ENCODE measurements around the gene ACP4.

The ACP4 gene

DNA sequence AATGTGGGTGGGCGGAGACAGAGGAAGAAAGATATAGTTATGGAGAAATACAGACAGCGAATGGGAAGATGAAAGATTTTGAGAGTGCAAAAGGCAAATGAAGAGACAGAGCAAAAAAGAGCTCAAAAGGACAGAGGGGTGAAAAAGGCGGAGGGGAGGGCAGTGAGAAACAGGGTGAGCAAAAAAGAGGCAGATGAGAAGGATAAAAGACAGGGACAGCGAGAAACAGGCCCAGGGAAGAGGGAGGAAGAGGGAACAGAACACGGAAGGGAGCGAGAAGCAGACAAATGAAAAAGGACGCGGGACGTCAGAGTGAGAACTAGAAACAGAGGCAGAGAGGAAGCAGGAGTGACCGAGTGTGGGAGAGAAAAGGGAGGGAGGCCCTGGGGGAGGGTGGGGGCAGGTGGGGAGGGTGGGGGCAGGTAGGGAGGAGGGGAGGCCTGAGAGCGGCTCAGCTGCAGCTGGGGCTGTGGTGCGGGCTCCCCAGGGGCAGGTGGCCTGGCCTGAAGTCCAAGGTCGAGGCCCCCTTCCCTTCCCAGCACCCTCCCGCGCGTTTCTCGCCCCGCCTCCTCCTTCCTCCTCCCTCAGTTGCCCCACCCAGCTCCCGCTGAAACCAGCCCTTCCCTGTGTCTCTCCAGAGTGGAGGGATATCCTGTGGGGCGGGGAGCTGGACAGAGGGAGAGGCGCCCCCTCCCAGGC is 30.5 kb downstream of the ACP4 start:
- no peak for DNase-seq (ENCODE audit: low read depth in 2 of 2, low spot score in 1 of 2)

DNA sequence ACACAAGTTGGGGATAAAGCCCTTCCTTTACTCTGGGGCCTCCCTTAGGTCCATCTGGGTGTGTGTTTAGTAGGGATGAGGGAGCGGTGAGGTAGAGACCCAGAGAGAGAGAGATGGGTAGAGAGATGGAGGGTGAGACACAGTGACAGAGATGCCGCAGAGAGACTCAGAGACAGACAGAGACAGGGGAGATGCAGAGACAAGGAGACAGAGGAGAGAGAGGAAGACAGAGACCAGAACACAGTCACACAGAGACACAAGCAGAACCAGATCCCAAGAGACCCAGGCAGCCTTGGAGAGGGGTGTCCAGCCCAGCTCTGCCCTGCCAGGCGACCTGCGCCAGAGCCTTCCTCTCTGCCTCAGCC is 31.0 kb downstream of the ACP4 start:
- no peak for DNase-seq (ENCODE audit: low read depth in 2 of 2, low spot score in 1 of 2)

DNA sequence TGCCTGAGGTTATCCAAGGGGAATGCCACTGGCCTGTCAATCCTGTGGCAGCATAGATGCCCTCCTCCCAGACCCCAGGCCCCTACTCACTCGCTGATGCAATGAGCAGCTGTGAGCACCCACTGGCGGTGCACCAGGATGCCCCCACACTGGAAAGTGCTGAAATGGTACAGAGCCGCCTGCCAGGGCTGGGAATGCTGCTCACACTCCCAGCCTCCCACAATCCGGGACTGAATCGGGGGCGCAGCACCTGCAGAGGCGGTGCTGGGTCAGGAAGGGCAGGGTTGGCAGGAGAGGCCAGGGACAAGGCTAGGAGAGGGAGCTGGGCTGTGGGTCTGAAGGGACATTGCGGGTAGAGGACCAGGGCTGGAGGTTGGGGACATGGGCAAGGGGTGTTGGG is 31.4 kb downstream of the ACP4 start:
- DNase-seq (ENCODE audit: low read depth in 2 of 2, low spot score in 1 of 2), result no peak

DNA sequence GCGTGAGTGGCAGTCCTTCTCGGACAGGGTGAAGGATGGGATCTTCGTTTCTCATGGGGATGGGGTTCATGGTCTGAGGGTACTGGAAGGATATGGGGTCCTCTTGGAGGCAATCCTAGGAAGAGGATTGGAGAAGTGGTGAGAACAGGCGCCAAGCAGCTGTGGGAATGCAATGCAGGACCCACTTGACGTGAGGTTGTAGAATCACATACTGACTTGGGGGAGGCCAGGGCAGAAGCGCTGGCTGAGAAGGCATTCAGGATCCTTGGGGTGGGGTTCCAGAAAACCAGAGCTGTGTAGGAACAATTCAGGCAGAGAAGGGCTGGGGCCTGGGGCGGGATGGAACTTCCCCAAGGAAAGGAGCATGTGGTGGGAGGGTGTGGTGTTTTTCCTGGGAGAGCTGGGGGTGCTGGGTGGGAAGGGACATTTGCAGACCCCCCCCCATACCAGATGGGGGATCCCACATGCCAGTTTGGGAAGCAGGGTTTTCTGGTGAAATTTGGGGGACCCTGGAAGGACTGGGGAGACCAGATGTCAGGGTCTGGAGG is 32.5 kb downstream of the ACP4 start:
- DNase-seq (ENCODE audit: low read depth in 2 of 2, low spot score in 1 of 2), result no peak

DNA sequence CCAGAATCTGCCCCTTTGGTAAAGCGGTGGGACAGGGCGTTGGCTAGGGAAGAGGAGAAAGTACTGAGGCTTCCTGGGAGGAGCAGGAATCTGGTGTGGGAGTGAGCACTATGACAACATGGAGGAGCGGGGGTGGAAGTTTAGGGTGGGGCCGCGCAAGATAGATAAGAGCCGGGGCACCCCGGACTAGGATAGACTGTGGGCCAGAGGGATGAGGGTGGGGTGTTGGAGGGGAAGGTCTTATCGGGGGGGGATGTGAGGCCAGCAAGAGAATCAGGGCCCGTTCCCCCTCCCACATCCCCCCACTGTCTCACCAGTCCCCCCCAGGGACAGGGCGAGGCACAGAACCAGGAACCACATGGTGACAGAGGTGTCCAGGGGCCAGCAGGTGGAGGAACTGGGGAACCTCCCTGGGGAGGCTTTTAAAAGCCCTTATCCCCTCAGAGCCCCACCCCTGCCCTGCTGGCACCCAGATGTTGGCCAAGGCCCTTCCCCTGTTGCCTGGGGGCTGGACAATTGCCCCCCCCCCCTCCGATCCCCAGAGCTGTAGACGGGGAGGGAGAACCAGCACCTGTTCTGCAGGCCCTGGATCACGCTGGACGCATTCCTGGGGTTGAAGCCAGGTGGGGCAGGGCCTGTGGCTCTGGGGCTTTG is 33.3 kb downstream of the ACP4 start, which contains the start of gene KLK1:
Gene KLK1 (minus strand): TSS at position 399 of the 654 bp plus-strand sequence. CDS start 39 bp downstream, at position 360.
- DNase-seq (ENCODE audit: low read depth in 2 of 2, low spot score in 1 of 2), result no peak

DNA sequence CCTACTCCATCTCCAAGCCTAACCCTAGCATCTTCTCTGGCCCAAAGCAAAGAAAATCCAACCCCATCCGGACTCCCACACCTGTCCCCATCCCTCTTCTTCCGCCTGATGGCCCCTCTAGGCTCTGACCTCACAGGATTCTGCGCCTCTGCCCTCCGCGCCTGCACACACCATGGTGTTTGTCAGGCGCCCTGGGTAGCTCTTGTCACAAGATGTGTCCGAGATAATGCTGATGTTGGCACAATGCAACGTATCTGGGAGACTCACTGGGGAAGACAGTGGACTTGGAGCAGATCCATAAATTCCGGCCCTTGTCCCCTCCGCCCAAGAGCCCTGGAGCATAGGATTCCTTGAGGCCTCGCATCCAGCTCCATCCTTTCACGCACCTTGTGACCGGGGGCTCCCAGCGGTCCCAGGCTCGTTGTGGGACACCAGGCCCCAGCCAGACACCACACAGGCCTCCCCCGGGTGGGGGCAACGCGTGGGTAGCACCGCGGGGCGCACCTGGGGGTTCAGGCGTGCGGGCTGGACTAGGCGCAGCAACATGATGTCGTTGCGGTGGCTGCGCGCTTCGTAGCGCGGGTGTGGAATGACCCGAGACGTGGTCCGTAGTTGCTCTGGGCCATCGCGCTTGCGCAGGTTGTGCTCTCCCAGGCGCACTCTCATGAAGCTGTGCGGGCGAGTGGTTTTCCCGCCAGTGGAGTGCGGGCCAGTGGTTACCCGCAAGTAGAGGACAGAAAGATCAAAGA is 36.5 kb downstream of the ACP4 start:
- no peak for DNase-seq (ENCODE audit: low read depth in 2 of 2, low spot score in 1 of 2)

DNA sequence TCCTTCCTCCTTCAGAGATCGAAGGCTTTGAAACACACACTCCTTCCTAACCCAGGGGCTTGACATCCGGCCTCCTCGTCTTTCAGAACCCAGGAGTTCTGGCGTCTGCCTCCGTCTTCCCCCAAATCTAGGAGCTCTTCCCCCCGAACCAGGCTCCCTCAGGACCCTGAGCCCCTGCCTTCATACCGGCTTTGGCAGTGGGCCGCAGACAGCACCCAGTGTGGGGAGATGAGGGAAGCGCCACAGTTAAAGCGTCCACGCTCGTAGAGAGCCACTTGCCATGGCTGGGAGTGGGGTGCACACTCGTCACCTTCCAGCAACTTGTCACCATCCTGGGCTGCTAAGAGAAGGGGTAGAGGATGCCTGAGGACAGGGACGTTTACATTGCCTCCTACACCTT is 37.3 kb downstream of the ACP4 start:
- no peak for DNase-seq (ENCODE audit: low read depth in 2 of 2, low spot score in 1 of 2)

DNA sequence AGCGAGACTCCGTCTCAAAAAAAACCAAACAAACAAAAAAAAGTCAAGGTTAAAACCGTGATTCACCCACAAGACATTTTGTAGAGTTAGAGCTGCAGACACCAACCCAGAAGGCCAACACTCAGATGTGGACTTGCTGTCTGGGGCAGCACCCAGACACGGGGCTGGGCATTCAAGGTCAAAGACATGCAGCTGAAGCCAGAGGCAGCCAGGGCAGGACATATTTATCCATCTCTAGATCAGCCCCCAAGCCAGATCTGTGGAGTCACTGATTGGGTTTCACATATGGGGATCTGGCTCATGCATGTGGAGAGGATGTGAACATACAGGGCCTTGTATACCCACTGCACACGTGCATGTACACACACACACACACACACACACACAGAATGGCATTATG is 39.6 kb downstream of the ACP4 start:
- no peak for DNase-seq (ENCODE audit: low read depth in 2 of 2, low spot score in 1 of 2)

DNA sequence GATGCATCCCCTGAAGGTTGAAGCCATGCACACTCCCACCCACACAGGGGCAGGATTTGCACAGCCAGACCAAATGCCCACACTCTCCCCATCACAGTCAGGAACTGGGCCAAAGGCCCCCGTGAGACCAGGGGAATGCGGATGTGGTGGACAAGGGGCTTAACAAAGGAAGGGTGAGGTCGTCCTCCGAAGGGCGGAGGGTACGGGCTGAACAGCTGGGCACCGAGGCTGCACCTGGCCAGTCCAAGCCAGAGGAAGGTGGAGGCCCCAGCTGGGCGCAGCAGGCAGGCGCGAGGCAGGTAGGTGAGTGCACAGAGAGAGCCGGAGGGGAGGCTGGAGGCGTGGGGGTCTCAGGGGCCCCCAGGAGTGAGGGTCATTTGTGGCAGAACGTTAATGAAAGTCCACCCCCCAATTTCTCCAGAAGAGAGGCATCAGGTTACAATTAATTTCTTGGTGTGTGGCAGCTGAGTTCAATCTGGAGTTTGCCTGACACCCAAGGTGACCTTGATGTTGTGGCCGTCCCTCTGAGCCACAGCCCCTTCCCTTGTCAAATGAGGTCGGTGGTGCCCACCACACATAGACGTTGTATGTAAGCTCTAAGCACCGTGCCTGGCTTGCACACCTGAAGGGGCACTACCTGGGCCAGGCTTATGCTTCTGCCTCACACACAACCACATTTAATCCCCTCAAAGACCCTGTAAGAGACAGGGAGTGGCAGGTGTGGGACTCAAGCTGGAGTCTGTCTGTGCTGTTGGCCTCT is 40.2 kb downstream of the ACP4 start:
- no peak for DNase-seq (ENCODE audit: low read depth in 2 of 2, low spot score in 1 of 2)

DNA sequence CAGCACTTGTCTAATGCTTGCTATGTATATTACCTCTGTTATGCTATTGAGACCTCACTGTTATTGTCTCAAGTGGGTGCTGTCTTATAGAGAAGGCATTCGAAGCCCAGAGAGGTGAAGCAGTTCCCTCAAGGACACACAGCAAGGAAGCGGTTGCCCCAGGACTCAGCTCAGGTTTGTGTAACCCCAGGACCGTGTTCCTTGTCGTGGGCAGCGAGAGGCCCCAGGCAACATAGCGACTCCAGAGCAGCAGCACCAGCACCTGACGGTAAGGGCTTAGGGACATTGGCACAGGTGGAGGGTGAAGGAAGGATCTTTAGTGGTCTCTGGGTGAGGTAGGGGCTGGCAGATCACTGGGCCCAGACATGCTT is 40.8 kb downstream of the ACP4 start:
- DNase-seq (ENCODE audit: low read depth in 2 of 2, low spot score in 1 of 2), result no peak

DNA sequence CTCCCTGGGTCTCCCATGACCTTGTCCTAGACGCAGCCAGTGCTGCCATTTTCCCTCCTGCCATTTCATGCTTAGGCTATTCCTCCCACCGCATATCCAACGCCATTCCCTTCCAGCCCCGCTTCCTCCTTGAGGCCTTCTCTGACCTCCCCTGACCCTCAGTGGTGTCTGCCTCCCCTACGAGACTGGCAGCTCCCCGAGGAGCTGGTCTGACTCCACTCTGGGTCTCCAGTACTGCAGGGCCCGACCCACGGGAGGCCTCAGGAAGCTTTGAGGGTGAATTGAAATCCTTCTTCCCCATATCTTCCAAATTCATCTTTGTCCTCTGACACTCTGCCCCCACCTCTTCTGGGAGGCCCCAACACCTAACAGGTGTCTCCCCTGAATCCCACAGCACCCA is 42.5 kb downstream of the ACP4 start:
- DNase-seq (ENCODE audit: low read depth in 2 of 2, low spot score in 1 of 2), result no peak

DNA sequence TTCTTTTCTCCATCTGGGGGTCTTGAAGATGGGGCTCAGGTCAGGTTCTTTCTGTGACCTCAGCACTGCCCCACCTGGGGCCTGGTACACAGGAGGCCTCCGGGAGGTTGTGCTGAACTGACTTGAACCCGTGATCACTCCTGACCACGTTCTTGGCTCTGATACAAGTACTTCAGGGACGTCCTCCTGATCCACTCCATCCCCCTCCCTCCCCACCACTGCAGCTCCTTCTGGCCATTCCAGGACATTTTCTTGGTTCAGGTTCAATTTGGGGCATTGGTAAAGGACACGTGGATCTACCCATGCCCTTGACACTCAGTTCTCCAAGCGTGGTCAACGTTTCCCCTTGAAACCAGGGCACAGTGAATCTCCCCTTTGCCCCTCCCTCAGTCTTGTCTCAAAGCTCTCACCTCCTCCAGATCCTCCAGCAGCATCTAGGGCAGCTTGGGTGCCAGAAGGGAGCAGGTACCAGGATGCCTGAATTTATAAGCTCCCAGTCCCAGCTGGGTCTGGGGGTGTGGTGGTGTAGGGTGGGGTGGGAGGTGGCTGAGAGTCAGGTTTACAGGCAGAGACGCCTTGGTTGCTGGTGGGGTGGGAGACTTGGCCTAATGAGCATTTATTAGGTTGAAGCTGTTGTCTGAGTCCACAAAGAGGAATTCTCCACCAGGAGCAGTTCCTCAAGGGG is 43.0 kb downstream of the ACP4 start, which contains the start of gene KLK15:
Gene KLK15 (minus strand): TSS at position 458 of the 685 bp plus-strand sequence. CDS start 2,082 bp downstream, outside the sequence.
- DNase-seq (ENCODE audit: low read depth in 2 of 2, low spot score in 1 of 2), result no peak

DNA sequence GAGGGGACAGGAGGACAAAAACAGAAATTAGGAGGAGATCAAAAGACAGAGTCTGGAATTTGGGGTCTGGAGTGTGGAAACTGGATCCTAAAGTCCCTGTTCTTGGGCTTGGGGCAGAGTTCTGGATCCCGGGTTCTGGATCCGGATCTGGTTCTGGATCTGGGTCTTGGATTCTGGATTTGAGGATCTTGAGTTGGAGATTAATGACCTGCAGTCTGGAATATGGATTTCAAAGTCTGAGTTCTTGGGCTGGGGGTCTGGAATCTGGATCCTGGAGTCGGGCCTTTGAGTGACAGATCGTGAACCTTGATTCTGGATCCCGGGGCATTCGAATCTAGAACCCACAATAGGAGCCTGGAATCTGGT is 43.6 kb downstream of the ACP4 start:
- no peak for DNase-seq (ENCODE audit: low read depth in 2 of 2, low spot score in 1 of 2)

DNA sequence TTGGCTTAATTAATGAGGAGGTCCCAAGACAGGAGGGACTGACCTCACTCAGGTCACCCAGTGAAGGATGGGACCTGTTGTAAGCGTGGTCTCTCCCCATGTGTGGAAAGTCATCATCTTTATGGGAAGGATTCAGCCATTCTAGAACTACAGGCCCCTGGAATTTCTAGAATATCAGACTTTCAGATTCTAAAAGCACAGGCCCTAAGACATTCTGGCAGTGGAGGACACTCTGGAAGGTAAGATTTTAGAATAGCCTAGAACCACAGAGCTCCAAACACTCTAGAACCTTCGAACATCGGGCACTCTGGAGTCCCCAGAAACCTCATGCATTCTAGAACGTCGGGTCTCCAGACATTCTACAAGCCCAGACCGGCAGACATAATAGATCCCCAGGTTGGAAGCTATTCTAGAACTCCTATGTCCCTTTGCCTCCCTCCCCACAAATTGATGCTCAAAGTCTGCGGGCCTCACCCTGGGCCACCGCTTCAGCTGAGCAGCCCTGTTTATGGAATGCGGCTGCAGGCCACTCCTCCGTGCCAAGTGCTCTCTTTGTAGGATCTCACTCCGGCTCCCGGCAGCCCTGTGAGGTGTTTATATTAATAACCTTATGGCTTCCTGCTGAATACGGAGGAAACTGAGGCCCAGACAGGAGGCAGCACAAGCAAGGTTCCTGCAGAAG is 45.0 kb downstream of the ACP4 start:
- no peak for DNase-seq (ENCODE audit: low read depth in 2 of 2, low spot score in 1 of 2)

DNA sequence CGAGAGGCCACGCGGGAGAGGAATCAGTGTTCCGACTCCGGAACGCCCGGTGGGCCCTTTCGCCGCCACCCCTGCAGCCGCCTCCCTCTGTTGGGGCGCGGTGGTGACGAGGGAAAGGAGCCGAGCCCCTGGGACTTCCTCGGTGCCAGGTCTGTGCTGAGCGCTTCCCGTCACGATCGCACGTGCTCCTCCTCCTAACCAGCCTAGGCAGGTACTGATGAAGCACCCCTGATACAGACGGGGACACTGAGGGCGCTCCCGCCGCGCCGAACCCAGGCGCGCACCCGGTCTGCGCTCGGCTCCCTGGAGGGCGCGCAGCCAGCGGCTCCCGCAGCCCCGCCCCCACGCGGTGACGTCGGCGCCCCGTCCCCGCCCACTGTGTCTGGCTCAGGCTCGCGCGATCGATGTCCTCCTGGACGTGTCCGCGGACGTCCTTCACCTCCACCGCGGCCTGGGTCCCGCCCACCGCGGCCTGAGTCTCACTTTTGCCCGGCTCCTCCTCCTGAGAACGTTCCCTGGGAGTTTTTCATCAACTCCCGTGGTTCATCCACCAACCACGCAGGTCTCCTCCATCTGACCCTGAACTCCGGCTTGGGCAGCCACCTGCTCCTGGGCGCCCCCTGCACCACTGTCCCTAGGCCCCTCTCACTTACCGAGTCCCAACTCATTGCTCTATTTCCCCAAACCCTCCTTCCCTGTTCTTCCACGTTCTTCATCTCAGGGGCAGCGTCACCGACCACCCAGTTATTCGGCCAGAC is 45.7 kb downstream of the ACP4 start:
- peak in 1 of 2 donors; percentile 26 for DNase-seq (ENCODE audit: low read depth in 2 of 2, low spot score in 1 of 2)

DNA sequence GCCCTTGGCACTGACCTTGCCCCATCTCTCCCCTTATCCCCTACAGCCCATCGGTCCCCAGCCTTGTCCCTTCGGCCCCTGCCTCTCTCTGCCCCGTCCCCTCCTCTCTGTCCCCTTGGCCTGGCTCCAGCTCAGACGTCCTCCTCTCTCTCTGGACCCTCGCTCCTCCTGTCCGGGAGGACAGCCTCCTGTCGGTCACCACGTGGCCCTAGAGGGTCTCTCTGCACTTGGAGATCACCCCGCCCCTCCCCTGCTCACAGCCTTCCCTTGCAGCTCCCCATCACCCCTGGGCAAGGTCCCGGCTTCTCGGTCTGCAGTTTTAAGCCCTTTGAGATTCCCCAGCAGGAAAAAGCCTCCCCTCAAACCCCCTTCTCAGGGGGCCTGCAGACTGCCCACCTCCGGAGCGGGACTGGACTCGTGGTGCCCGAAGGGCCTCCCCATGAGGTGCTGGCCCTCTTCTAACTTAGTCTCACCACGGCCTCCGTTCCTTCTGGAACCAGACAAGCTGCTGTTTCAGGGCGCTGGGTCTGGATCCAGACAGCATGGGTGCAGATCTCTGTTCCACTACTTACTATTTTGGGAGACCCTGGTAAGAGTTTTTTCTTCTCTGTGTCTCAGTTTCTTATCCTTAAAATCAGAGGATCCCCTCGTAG is 46.5 kb downstream of the ACP4 start:
- DNase-seq (ENCODE audit: low read depth in 2 of 2, low spot score in 1 of 2), result no peak

DNA sequence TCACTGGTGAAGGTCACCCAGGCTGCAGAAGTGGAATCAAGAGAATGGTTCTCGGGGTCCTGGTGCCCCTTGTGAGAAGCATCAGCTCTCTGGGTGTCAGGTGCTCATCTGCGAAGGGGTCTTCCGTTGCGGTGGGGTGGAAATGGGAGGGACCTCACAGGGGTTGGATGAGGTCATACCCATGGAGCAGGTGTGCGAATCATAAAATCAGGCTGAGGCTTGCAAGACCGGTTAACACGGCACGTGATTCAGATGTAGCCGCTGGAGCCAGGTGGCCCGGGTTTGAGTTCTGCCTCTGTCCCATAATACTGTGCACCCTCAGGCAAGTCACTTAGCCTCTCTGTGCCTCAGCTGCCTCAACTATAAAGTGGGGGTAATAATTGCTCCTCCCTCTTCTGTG is 47.1 kb downstream of the ACP4 start:
- DNase-seq (ENCODE audit: low read depth in 2 of 2, low spot score in 1 of 2), result no peak

DNA sequence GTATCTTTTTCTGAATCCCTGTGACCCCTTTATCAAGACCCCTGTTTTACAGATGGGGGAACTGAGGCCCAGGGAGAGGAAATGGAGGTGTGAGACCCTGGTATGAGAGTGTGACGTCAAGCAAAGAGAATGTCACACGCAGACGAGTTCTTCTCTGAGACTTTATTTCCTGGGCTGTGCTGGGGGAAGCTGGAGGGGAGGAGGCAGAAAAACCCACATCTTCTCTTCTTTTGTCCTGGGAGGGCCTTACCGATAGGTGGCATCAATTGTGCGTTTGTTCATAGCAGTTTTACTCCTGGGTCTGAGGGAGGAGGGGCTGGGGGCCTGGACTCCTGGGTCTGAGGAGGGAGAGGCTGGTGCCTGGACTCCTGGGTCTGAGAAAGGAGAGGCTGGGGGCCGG is 48.0 kb downstream of the ACP4 start:
- DNase-seq (ENCODE audit: low read depth in 2 of 2, low spot score in 1 of 2), result no peak

Data from stimulated activated CD8-positive, alpha-beta memory T cell treated with anti-CD3 and anti-CD28 coated beads, Interleukin-4, amount 100 ng/mL, for 1 hour (primary cell).